ENCODE results near the gene SPAG5. TPM values are rescaled to one million over a fixed set of nuclear protein-coding genes. Genes with fewer than 3 reads are reported as not detected.

The SPAG5 gene
- polyA plus RNA-seq, 3 donors: 43.3 to 59.4 (median 52.6) TPM

DNA sequence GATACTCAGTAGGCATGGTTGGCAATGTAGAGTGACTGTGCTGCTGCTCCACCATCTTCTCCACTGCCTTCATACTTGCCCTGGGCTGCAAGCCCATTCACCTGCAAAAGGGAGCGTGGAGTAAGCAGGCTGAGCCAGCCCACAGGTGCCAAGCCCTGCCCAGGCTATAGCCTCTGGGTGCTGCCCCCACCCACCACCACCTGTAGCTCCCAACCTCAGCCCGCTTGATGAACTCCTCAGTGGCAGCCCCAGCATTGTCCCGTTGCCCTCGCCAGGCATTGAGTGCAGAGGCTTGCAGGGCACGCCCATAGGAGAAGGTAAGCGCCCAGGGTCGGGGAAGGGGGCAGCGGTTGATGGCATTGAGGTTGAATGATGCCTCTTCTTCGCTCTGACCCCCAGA is 25.3 kb downstream of the SPAG5 start:
- no peak for DNase-seq (ENCODE audit: low read depth in 3 of 3, low spot score in 2 of 3)

DNA sequence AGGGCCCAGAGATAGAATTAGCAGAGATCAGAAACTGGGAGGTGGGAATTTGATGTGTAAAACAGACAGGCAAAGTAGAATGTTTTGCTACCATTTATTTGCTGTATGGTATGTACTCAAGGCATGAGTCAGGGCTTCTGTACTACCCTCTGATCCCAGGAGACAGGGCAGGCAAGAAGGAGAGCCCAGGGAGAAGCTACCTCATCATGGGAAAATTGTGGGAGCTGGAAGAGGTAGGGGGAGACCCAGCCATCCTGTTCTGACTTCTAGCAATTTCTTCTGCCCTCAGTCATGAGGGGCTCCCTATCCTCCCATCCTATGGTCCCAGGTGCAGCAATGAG is 25.8 kb downstream of the SPAG5 start:
- no peak for DNase-seq (ENCODE audit: low read depth in 3 of 3, low spot score in 2 of 3)

DNA sequence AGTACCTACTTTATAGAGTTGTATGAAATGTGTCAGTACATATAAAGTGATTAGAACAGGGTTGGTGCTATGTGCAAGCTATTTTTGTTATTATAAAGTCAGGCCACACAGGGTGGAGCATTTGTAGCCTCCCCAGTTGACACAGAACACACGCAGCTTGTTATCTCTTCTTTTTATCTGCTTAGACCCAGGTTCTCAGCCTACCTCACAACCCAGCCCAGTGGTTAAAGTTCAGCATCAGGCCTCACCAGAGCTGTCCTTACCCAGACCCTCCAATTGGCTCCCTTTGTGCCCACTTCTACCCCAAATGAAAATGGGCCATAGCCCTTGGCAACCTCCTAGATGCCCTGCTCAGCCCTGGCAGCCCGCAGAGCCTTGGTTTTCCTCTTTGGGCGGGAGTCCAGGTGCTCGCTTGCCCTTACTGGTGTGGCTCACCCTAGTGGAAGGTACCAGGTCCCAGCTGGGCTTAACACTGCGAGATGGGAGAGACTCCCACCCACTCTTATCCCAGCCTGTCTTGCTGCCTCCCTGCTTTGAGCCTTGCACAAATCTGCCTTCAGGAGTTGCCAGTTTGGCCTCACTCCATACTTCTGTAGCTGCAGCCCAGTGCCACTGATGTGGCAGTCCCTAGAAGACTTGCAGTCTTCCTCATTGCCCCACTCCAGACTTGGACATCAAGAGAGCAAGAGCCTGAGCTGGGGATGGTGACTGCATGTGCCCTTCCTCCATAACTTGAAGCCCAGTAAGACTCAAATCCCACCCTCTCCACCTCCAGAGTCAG is 26.4 kb downstream of the SPAG5 start:
- no peak for DNase-seq (ENCODE audit: low read depth in 3 of 3, low spot score in 2 of 3)

DNA sequence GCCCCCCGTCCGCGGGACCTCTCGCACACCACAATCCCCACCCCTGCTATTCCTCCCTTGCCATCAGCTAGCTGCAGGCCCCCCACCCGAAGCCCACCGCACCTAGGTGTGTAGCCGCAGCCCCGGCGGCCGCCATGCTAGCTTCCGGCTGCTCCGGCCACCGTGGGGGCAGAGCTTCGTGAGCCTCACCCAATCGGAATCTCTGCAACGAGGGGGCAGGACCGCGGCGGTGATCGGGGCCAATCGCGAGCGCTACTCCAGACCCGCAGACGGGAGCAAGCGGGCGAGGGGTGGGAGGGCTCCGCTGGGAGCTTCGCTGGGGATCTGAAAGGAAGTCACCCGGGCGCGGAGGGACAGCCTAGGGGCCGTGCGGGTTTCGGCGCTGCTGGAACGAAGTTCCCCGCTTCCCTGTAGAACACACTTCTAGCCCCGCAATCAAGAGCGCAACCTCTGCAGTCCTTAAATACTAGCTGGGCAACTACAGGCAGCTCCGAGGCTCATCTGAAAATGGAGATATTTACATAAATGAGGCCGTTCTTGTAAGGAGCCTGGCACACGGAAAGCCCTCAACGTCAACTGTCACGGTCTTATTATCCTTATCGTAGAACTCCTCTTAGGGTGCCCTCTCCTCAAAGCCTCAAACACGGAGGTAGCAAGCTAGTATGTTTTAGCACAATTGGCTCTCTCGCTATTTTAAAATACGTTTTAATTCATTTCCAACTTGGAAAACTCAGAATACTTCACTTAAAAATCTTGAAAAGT is 27.3 kb downstream of the SPAG5 start, which contains the start of gene PIGS:
Gene PIGS (minus strand): TSS at position 164 of the 762 bp plus-strand sequence. CDS start 28 bp downstream, at position 136.
- DNase-seq (ENCODE audit: low read depth in 3 of 3, low spot score in 2 of 3): peak; percentile 57 to 85 (median 72)

DNA sequence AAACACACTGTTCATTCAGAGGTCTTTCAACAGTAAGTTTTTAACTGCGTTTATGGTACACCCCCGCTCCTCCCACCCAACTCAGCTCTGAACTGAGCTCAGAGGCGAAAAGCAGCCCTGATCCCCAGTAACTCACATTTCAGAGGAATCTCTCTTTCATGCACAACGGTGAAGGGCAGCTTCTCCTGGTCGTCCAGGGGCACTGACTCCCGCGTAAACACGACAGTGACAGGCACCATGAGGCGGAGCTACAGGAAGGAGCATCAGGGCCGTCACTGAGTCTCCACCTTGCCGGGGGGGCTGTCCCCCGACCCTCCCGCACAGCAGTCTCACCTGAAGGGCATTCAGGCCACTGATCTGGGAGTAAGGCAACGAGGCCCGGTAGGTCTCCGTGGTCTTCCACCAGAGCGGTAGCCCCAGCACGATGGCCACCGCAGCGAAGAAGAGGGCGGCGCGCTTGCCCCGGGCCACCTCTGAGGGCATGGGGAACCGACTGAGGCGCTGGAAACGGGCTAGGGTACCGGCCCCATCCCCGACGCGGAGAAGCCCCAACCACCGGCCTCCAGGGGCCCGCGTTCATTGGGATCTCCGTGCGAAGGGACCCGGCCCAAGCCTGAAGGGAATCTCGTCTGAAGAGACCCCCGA is 28.0 kb downstream of the SPAG5 start:
- DNase-seq (ENCODE audit: low read depth in 3 of 3, low spot score in 2 of 3): no peak

DNA sequence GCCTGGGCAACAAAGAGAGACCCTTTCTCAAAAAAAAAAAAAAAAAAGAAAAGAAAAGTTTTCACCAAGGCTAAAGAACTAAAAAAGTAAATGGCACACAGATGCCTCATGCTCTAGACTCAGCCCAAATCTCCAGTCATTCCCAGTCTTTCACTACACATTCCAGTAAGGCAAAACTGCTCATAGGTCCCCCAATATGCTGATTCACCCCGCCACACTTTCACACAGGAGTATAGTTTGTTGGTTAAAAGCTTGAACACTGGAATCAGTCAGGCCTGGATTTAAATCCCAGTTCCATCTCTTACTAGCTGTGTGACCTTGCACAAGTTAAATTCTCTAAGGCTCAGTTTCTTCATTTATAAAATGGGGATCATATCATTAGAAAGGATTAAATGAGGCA is 29.4 kb downstream of the SPAG5 start:
- DNase-seq (ENCODE audit: low read depth in 3 of 3, low spot score in 2 of 3): no peak

DNA sequence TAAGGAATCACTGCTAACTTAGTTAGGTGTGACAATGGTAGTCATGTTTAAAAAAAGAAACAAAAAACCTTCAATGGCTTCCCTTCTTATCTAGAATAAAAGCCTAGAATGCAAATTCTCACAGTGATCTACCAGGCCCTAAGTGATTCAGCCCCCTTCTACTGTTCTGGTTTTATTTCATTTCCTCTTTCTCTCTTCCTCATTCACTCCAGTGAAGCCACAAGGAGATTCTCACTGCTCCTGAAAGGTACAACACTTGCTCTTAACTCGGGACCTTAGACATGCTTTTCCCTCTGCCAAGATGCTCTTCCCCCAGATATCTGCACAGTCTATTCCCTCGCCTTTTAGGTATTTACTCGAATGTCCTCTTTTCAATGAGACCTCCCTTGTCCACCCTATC is 31.2 kb downstream of the SPAG5 start:
- no peak for DNase-seq (ENCODE audit: low read depth in 3 of 3, low spot score in 2 of 3)

DNA sequence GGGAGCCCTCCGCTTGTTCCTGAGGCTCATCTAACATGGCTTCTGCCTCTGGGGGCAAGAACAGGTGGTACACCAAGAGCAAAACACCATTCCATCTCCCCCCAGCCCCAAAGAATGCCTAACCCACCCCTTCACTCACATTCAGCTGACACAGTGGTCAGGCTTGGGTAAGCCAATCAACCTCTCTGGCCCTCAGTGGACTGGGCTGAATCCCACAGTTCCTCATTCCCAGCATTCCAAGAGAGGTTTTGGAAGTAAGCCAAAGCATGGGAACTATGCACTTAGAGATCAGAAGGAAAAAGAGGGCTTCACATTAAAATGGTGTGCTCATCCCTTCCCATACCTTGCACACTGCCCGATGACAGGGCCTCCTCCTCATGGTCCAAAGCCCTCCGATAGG is 35.4 kb downstream of the SPAG5 start:
- DNase-seq (ENCODE audit: low read depth in 3 of 3, low spot score in 2 of 3): no peak

DNA sequence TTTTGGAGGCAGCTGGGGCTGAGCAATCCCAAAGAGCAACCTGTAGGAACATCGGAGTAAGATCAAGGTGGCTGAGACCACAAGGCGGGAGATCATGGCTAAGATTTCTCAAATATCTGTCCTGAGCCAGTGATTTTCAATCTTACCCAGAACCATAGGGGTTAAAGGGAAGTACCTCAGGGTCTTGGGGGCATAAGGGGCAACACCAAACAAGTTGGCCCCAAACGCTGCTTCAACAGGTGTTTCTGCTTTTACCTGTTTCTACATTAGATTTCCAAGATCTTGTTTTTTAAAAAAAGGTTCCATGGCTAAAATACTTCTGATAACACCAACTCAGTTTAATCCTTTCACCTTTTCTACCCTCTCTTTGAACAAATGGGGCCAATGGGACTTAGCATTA is 43.8 kb downstream of the SPAG5 start:
- DNase-seq (ENCODE audit: low read depth in 3 of 3, low spot score in 2 of 3): no peak

DNA sequence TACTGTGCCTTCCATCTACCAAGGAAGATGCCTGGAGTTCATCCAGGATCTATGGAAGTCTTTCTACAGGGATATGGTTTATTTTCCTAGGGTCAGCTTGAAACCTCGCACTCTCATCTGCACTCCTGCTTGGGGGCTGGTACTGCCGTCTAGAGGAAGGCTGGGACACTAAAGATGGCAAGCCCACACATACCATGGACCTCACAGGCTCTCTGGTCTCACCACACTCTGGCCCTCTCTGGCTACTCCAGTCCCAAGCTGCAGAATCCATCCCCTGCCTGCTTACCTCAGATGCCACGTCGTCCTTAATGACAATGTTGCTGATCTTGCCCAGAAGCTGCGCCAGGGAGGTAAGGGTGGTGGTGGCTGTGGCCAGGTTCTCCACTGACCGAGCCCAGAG is 44.3 kb downstream of the SPAG5 start:
- DNase-seq (ENCODE audit: low read depth in 3 of 3, low spot score in 2 of 3): no peak

DNA sequence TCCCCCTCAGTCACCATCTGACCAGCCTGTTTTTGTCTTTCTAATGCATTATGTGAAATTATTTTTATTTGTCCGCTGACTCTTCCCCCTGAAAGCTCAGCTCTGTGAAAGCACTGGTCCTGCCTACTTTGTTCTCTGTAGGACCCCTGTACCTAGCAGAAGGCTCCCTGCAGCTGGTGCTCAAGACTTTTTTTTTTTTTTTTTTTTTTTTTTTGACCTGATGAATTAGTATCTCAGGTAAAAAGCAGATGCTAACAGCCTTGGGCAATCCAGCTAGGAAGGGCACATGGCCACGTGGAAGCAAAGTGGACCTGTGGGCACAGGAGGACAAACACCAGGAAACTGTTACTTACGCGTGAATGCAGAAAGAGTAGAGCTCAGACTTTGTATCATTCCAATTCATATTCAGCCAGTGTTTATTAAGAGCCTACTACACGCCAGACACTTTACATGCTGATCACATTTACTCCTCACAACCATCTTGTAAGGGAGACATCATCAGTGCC is 45.8 kb downstream of the SPAG5 start:
- DNase-seq (ENCODE audit: low read depth in 3 of 3, low spot score in 2 of 3): no peak

DNA sequence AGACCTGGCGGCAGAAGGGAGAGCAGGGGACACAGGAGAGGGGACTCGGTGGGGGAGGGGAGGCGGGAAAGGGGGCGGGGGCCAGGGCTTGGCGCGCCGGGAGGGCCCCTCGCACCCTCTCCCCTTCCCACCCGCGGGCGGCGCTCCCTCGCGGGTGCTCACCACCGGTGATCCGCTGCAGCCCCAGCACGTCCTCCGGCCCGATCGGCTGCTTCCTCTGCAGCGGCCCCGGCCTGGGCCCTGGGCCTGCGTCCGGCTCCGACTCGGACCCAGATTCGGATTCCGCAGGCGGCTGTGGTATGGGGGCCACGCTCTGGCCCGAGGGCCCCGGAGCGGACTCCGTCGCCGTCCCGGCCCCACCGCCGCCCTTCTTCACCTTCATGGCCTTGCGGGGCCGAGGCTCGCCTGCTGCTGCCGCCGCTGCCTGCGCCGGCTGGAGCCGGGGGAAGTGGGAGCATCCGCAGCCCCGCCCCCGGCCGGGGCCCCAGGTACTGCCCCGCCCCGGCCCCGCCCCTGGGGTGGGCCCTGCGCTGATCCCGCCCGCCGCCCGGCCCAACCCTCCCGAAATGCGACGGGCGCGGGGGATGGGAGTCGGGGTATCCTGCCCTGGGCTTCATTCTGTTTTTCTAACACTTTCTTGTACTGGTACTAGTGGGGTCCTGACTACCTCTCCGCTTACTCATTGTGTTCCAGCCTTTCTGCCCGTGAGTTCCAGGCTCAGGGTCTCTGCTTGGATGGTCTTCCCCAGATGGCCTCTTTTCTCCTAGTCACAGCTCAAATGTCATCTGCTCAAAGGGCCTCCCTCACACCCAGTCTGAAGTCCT is 46.4 kb downstream of the SPAG5 start, which contains the start of gene UNC119:
Gene UNC119 (minus strand): TSS at position 449 of the 824 bp plus-strand sequence. CDS start 67 bp downstream, at position 382.
- peak; percentile 67 to 75 (median 72) for DNase-seq (ENCODE audit: low read depth in 3 of 3, low spot score in 2 of 3)

DNA sequence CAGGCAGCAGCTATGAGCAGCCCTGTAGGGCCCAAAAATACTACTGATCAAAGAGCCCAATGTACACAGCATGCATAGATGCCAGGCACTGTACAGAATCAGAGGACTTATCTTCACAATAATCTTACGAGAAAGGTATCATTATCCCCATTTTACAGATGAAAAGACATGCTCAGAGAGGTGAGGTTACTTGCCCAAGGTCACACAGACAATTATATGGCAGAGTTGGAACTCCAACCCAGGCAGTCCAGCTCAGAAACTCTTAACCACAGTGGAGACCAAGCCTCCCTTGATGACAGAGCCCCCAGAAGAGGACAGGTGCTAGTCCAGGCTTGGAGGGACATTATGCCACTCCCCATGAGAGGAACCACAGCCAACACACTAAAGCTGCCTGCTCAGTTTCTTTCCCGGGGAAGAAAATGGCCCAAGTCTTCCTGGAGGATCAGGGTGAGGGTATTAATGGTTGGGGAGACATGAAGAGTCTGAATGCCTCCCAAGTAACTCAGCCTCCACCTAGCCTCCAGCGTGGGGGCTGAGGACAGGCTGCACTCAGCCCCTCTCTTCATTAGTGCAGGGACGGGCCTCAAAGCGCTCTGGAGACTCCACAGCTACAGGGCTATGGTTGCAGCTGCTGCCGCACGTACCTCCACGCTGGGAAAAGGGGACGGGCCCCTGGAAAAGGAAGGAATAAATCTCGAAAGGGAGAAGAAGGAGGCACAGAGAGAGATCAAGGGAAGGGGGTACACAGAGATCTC is 47.2 kb downstream of the SPAG5 start:
- DNase-seq (ENCODE audit: low read depth in 3 of 3, low spot score in 2 of 3): no peak

DNA sequence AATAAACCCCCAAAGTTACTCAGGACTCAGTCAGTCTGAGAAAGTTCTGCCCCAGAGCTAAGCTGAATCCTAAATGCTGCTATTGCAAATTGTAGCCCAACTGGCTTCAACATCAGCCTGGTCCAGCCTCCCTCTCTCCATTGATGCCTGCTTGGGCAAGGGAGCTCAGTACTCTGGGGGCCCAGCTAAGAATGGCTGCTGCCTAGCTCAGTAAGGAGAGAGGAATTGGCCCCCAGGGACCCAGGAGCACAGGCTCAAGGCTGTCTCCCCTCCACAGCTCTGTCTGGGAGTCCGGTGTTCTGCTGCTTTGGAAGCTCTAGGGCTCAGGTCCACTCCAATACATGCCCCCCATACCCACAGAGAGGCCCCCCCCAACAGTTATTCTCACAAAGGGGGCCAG is 48.0 kb downstream of the SPAG5 start:
- no peak for DNase-seq (ENCODE audit: low read depth in 3 of 3, low spot score in 2 of 3)

DNA sequence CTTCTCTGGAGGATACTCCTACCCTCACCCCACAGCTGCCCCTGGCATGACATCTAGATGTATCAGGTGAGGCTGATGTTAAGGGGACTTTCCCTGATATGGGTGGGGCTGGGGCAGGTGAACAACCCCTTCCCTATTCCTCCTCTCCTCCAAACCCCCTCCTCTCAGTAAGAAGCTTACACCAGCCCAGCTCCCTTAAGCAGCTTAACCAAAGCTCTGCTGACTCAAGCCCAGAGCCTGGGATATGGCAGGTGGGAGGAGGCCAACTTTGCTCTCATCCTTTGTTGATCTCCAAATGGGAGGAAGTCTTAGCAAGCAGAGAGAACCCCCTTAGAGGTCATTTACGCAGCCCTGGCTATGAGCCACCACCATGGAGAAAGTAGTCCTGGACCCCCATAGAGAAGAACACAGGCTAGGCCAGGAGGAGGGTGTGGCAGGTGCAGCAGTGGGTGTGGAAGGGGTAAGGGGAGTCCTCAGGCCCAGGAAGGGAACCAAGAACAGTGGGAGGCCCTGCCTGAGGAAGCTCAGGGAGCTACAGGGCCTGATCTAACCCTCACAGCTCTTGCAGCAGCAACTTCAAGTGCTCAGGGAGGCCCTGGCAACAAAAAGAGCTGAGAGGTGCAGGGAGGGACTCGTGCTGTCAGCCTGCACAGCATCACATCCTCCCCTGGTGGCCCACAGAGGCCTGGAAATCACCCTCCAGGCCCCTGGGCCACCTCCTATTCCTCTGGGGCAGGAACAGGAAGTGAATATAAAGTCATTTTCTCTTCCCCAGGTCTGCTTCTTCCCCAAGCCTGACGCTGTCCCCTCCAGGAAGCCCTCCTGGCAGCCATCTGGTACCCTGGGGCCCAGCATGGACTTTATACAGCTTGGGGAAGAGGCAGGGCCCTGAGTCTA is 49.3 kb downstream of the SPAG5 start:
- DNase-seq (ENCODE audit: low read depth in 3 of 3, low spot score in 2 of 3): no peak

DNA sequence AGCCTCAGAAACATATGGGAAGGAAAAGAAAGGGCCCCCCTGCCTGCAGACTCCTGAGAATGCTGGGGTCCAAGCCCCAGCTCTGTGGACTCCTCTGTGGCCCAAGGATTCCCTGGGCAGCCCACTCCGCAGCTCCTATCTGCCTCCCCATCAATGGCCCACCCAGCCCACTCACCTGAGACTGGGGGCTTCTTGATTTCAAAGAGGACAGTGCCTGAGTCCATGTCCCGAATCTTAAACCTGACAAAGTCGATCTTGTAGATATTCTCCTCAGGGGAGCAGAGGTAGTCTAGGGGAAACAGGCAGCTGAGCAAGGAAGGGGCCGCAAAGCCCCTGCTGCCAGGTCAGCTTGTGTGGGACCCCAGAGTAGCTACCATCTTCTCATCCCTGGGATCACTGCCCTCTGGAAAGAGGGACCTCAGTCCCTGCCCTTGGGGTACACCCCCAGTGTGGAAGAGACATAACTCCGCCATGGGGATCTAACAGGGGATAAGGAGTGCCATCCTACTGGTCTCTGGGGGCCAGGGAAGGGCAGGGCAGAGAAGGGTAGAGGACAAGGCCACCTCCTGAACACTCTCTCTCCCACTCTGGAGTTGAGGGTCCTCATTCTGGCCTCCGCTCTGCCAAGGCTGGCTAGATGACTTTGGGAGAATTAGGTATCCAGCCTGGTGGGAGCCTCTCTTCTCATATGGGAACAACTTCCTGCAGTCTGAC is 50.3 kb downstream of the SPAG5 start:
- no peak for DNase-seq (ENCODE audit: low read depth in 3 of 3, low spot score in 2 of 3)

DNA sequence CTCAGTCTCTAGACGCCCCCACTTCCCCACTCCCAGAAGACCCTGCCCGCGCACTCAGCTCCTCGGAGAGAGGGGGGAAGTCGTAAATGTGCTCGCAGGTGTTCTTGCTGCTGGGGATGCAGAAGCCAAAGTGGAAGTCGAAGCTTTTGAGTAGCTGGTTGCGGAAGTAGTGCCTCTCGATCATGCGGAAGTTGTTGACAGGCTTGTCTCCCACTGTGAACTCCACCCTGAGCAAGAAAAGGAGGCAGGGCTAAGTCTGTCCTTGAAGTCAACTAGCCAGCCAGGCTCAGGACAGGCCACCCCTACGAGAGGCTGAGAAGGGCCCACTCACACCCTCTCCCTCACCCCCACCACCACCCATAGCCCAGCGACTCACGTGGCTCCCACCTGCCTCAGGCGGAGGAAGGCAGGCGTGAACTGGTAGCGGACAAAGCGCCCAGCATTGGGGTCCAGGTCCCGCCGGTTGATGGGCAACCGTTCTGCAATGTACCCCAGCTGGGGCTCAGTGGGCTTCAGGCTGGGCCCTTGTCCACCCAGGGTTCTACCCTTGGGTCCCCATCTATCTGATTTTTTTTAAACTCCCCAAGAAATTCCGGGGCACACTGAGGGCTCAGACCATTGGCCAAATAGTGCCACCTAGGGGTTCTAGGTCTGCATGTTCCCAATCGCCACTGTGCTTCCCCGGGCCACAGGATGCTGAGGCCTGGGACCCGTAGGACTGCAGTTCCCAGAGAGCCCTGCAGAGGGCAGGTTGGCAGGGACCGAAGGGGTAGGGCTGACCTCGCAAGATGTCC is 51.0 kb downstream of the SPAG5 start:
- no peak for DNase-seq (ENCODE audit: low read depth in 3 of 3, low spot score in 2 of 3)

Data from right renal cortex interstitium (tissue), 3 donors.